ENCODE data around the gene PTPRF.

- TF ChIP-seq CTCF (IDR thresholded peaks at IDR 0.05; ENCODE audit: borderline replicate concordance, extremely low read depth, low read length, poor library complexity, severe bottlenecking) (no peak), EZH2 (IDR thresholded peaks at IDR 0.05; ENCODE audit: borderline replicate concordance, low read depth, low read length, severe bottlenecking) (no peak)
Measured at GRCh38 chr1:43617011-43617410, 86.3 kb downstream of the PTPRF start.
